HTR-8/SVneo (cell line): Measurements from ENCODE around the gene APOBEC3A.
"Not testable (repeated sequence)": the region's sequence is repeated elsewhere in the genome, so short reads cannot be mapped to it uniquely, and the experiment has no call there.

ENCODE experiments used
- DNase-seq: peaks from one replicate; pipeline ENCODE4 v3.0.0; 2011; ENCODE audit warnings: low spot score, mixed read lengths; ENCODE audit not compliant: insufficient read length
- FAIRE-seq: peaks from 2 replicates; lab custom pipeline; 2011; peaks lifted over from hg19 to GRCh38; lab: Jason Lieb, UNC

Gene APOBEC3A

GRCh38 chr22:38956551-38956950 is 858 bp upstream of the APOBEC3A start:
- FAIRE-seq (no peak), DNase-seq (no peak)

- no peak for FAIRE-seq
Measured at GRCh38 chr22:38957808-38958650, 620 bp downstream of the APOBEC3A start.

GRCh38 chr22:38958651-38958943 is 1.2 kb downstream of the APOBEC3A start:
- DNase-seq, FAIRE-seq: not testable (repeated sequence)

More at GRCh38 chr22:38957808-38958650, 620 bp downstream of the APOBEC3A start:
- no peak for DNase-seq

GRCh38 chr22:38959590-38959989 is 2.2 kb downstream of the APOBEC3A start:
- DNase-seq: no peak
- FAIRE-seq: no peak

GRCh38 chr22:38960673-38961072 is 3.3 kb downstream of the APOBEC3A start:
- FAIRE-seq, DNase-seq: not testable (repeated sequence)

GRCh38 chr22:38963291-38963738 is 5.9 kb downstream of the APOBEC3A start:
- DNase-seq, FAIRE-seq: not testable (repeated sequence)

- peak; percentile 67 for FAIRE-seq
- DNase-seq: no peak
Measured at GRCh38 chr22:38963872-38964271, 6.5 kb downstream of the APOBEC3A start.

GRCh38 chr22:38964306-38964705 is 6.9 kb downstream of the APOBEC3A start:
- FAIRE-seq (no peak), DNase-seq (no peak)

- DNase-seq: no peak
- no peak for FAIRE-seq
Measured at GRCh38 chr22:38964989-38965388, 7.6 kb downstream of the APOBEC3A start.

GRCh38 chr22:38965614-38966379 is 8.4 kb downstream of the APOBEC3A start:
- DNase-seq (no peak), FAIRE-seq (no peak)

GRCh38 chr22:38966380-38966702 is 8.9 kb downstream of the APOBEC3A start:
- no peak for FAIRE-seq

GRCh38 chr22:38966942-38967341 is 9.5 kb downstream of the APOBEC3A start:
- FAIRE-seq: no peak
- no peak for DNase-seq

More at GRCh38 chr22:38966380-38966702, 8.9 kb downstream of the APOBEC3A start:
- DNase-seq: no peak

- FAIRE-seq: no peak
Measured at GRCh38 chr22:38967451-38968450, 10.3 kb downstream of the APOBEC3A start.

GRCh38 chr22:38968801-38969200 is 11.4 kb downstream of the APOBEC3A start:
- FAIRE-seq: no peak
- no peak for DNase-seq

More at GRCh38 chr22:38967451-38968450, 10.3 kb downstream of the APOBEC3A start:
- no peak for DNase-seq

- FAIRE-seq (no peak), DNase-seq (no peak)
Measured at GRCh38 chr22:38970551-38970950, 13.1 kb downstream of the APOBEC3A start.

- FAIRE-seq (no peak), DNase-seq (no peak)
Measured at GRCh38 chr22:38971202-38971601, 13.8 kb downstream of the APOBEC3A start.

- DNase-seq: no peak
- no peak for FAIRE-seq
Measured at GRCh38 chr22:38971791-38972190, 14.4 kb downstream of the APOBEC3A start.

- DNase-seq: no peak
- FAIRE-seq: no peak
Measured at GRCh38 chr22:38972558-38972957, 15.1 kb downstream of the APOBEC3A start.

GRCh38 chr22:38973289-38974169 is 16.1 kb downstream of the APOBEC3A start:
- FAIRE-seq: no peak

More at GRCh38 chr22:38973289-38974169, 16.1 kb downstream of the APOBEC3A start:
- DNase-seq: peak; percentile 47
